GM19351 (cell line): Measurements from ENCODE around the gene NEUROG3.
"Not testable (repeated sequence)": the region's sequence is repeated elsewhere in the genome, so short reads cannot be mapped to it uniquely, and the experiment has no call there.

Source experiments
- ATAC-seq: cut with Tn5 transposase; IDR thresholded peaks from one replicate; pipeline ENCODE4 v1.9.1; 2021; ENCODE audit warnings: mild to moderate bottlenecking, moderate library complexity; ENCODE audit not compliant: unreplicated experiment

NEUROG3 gene

DNA sequence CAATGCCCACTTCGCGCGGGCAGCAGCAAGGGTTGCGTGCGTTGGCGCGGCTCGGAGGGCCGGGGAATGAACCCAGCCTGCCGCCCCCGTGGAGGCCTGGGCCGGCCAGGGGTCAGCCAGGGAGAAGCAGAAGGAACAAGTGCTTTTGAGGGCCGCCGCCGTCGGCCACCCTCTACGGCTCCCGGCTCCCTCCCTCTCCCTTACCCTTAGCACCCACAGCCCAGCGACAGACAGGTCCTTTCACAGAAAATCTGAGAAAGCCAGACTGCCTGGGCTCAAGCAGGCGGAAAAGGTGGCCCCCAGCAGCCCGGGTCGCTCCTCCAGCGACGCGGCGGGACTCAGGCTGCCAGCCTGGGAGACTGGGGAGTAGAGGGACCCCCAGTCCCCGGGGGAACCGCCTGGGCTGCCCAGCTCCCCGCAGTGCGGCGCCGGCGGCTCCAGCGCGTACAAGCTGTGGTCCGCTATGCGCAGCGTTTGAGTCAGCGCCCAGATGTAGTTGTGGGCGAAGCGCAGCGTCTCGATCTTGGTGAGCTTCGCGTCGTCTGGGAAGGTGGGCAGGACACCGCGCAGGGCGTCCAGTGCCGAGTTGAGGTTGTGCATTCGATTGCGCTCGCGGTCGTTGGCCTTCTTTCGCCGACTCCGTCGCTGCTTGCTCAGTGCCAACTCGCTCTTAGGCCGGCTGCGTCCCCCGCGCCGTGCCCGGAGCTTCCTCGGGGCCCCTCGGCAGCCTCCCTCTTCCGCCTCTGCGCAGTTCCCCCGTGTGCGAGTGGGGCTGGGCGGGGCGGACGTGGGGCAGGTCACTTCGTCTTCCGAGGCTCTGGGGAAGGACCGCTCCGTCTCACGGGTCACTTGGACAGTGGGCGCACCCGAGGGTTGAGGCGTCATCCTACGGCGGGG is 815 bp downstream of the NEUROG3 start:
- ATAC-seq, result no peak

GRCh38 chr10:69571618-69572158 is 1.5 kb downstream of the NEUROG3 start:
- no peak for ATAC-seq

DNA sequence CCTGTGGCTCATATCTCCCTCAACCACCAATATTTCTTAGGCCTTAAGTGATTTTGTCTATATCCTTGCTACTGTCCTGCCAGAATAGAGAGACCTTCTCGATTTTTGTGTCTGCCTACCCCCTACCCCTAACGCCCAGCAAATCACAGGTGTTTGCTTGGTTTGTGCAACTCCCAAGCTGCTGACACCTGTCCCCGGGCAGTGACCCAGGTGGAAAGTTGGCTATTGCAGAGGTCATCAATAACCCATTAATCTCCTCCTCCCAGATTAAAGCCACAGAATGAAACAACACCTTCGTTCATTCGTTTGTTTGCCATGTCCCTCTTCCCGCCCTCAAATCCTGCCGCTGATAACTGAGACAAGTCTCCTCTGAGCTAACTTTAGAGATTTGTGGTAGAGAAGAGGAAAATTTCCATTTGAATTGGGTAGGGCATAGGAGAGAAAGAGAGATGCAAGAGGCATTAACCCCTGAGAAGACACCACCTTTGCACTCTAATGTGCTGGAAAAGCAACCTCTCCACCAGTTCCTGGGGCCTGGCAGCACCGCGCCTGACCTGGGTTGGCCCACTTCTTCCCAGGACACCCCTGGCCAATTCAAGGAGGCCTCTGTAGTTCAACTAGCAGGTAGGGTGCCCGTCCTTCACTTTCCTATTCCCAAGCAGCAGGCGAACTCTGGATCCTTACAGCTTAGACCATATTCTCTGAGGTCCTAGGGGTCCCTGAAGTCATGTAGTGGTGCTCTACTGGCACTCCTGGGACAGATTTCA is 3.0 kb downstream of the NEUROG3 start:
- ATAC-seq, result no peak

DNA sequence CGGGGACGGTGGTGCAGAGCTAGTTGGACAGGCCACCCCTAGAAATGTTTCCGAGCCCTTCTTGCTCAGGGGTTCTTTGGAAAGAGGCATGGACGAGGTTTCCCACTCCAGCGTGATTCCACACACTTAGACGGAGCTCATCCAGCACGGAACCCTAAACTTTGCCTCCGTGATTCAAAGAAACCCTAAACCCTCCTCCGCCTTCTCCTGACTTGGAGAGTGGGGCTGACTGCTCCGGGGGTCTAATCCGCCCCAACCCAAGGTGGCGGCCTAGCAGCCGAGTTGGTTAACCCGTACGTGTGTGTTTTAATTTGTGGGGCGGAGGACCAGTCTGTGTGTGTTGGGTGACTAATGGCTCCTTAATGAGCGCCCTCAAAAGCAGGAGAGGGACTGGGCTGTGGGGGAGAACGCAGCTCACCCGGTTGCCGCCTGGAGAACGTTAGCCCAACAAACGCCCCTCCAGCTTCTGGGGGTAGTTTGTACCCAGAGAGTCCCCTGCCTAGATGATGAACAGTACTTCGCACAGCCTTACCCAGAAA is 3.8 kb downstream of the NEUROG3 start:
- no peak for ATAC-seq

GRCh38 chr10:69568472-69569395 is 4.5 kb downstream of the NEUROG3 start:
- no peak for ATAC-seq

GRCh38 chr10:69567920-69568319 is 5.3 kb downstream of the NEUROG3 start:
- ATAC-seq, result no peak

DNA sequence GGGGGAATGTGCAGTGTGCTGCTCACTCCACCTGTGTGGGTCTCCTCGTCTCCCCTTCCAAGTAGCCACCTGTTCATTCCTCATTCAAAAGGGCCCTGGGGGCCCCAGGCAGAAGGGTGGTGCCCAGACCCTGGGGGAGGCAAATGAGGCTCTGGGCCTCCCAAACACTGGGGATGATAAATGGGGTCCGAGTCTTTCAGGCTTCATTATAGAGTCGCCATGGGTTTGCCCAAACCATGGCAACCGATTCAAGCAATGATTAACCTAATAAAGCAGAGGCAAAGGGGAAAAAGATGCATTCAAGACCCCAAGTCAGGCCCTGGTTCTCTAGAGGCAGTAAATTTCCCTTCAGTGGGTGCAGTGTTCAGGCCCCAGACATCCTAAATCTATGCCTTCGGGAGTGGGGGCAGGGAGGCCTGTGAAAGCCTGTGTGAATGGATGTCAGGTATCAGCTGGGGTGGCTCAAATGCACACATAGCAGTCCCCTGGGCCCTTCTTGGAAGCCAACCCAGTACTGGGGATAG is 10.4 kb downstream of the NEUROG3 start:
- ATAC-seq, result no peak

DNA sequence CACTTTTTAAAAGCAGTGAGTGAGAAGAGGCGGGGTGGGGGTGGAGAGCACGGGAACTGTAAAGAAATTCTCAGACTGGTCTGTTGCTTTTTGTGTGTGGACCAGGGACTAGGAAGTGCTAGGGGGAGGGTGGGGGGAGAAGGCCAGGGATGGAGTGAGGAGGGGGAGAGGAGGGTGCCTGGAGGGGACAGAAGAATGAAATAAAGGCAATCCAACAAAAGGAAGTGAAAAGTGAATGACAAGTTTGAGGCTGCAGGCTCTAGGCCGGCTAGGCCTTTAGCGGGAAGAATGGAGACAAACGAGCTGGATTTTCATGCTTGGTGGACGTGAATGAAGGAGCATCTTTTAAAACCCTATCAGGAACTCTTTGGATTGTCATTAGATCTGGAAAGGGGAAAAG is 13.7 kb downstream of the NEUROG3 start:
- ATAC-seq, result no peak

- no peak for ATAC-seq
Observed at GRCh38 chr10:69558559-69558958, 14.7 kb downstream of the NEUROG3 start.

GRCh38 chr10:69554611-69555010 is 18.6 kb downstream of the NEUROG3 start:
- ATAC-seq, result no peak

DNA sequence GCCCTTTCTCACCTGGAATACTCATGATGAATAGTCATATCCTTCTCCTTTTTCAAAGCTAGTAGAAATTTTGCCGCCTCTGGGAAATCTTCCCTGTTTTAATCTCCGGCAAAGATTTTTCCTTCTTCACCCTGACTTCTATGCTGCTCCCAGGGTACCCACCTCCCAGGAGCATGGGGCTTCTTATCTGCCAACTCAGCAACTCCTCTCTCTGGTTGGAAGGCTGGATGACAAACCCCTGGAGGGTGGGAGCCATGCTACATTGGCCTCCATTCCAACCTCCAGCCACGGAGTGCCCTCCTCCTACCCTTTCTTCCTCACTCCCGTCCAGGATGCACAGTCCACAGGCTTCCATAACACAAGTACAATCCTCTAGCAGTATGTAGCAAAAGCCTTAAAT is 19.9 kb downstream of the NEUROG3 start:
- ATAC-seq, result no peak

- ATAC-seq, result no peak
Observed at GRCh38 chr10:69552268-69552667, 21.0 kb downstream of the NEUROG3 start.

- no peak for ATAC-seq
Observed at GRCh38 chr10:69549959-69550358, 23.3 kb downstream of the NEUROG3 start.

DNA sequence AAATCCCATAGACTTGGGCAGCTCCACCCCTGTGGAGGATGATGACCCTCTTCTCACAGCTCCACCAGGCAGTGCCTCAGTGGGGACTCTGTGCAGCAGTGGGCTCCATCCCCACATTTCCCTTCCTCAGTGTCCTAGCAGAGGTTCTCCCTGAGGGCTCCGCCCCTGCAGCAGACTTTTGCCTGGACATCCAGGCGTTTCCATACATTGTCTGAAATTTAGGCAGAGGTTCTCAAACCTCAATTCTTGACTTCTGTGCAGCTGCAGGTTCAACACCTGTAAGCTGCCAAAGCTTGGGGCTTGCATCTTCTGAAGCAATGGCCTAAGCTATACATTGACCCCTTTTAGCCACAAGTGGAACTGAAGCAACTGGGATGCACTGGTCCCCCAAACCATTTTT is 31.8 kb downstream of the NEUROG3 start:
- no peak for ATAC-seq

DNA sequence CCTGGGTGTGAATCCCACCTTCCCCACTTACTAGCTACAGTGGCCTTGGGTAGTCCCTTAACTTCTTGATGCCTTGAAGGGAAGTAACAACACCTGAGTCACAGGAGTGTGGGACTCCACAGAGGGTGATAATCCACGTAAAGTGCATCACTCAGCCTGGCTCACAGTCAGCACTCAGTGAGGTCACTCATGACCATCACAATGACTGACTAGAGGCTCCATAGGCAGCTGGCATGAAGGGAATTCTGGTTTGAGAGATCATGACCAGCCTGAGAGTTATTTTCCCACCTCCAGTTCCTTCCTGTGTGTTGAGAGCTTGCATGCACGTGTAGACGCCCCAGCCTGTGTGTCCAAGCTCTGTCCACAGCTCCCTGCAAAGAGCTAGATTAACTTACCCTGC is 34.8 kb downstream of the NEUROG3 start:
- ATAC-seq, result no peak

DNA sequence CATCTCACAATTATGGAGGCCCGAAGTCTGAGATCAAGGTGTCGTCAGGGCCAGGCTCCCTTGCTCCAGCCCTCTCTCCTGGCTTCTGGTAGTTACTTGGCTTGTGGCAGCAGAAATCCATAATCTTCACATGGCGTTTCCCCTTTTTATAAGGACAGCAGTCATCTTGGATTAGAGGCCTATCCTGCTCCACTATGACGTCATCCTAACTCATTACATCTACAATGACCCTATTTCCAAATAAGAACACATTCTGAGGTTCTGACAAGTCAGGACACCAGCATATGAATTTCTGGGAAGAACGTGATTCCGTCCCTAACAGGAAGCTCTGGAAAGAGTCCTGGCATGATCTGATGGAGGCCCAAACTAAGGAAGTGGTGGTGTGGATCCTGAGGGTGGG is 35.8 kb downstream of the NEUROG3 start:
- ATAC-seq, result no peak

GRCh38 chr10:69536521-69536920 is 36.7 kb downstream of the NEUROG3 start:
- ATAC-seq, result not testable (repeated sequence)

- no peak for ATAC-seq
Observed at GRCh38 chr10:69533658-69534057, 39.6 kb downstream of the NEUROG3 start.

GRCh38 chr10:69527961-69528360 is 45.3 kb downstream of the NEUROG3 start:
- no peak for ATAC-seq
